Measurements from ENCODE around the gene XPC. TPM values are rescaled to one million over a fixed set of nuclear protein-coding genes. Genes with fewer than 3 reads are reported as not detected.

XPC gene
- total and polyA plus RNA-seq, 2 donors from 2014 or later: 15.9 to 44.4 TPM

GRCh38 chr3:14126017-14126886, 52.1 kb downstream of the XPC start:
- peak in 2 of 5 donors; percentile 21 to 61 for DNase-seq
- FAIRE-seq: no peak
- Histone ChIP-seq H3K4me1 (ENCODE audit: control insufficient read depth in 2 of 3, insufficient read depth in 2 of 3, low read depth in 1 of 3, low read length in 3 of 3) (peaks cover 0 to 33% (median 19%) of the 10 kb centered on the region in 3 donors), H3K4me3 (ENCODE audit: low read length in 3 of 3) (peak overlapping the region; percentile 58 to 74 (median 73)), H3K27me3 (ENCODE audit: control insufficient read depth, insufficient read depth, low read length) (no peaks in the 10 kb centered on the region), H3K27ac (ENCODE audit: low read depth in 2 of 2, low read length in 2 of 2) (peak overlapping the region; percentile 66 to 86), H3K9me3 (ENCODE audit: control insufficient read depth in 2 of 3, insufficient read depth in 1 of 3, low read length in 3 of 3) (no peaks in the 10 kb centered on the region), H3K36me3 (ENCODE audit: control insufficient read depth in 2 of 3, insufficient read depth in 3 of 3, low read length in 3 of 3) (peaks cover 8 to 18% (median 9%) of the 10 kb centered on the region in 3 donors), H3K9ac (ENCODE audit: low read length in 3 of 3) (peak overlapping the region; percentile 51 to 64 (median 63))
- intact Hi-C loops (cut with DNase I): no loop called here
- TF ChIP-seq CTCF (IDR thresholded peaks at IDR 0.05; ENCODE audit: borderline replicate concordance, extremely low read depth, insufficient read depth): no peak

GRCh38 chr3:14125193-14126016, 53.0 kb downstream of the XPC start:
- H3K36me3 ChIP-seq (ENCODE audit: control insufficient read depth in 2 of 3, insufficient read depth in 3 of 3, low read length in 3 of 3): peaks cover 3 to 10% (median 3%) of the 10 kb centered on the region in 3 donors
- no peaks in the 10 kb centered on the region for H3K27me3 ChIP-seq (ENCODE audit: control insufficient read depth, insufficient read depth, low read length)
- no peak for FAIRE-seq
- intact Hi-C loops (cut with DNase I): no loop called here
- H3K9me3 ChIP-seq (ENCODE audit: control insufficient read depth in 2 of 3, insufficient read depth in 1 of 3, low read length in 3 of 3): no peaks in the 10 kb centered on the region
- H3K4me1 ChIP-seq (ENCODE audit: control insufficient read depth in 2 of 3, insufficient read depth in 2 of 3, low read depth in 1 of 3, low read length in 3 of 3): peaks cover 0 to 34% (median 19%) of the 10 kb centered on the region in 3 donors
- peak overlapping the region; percentile 66 to 86 for H3K27ac ChIP-seq (ENCODE audit: low read depth in 2 of 2, low read length in 2 of 2)
- peak overlapping the region; percentile 58 to 74 (median 73) for H3K4me3 ChIP-seq (ENCODE audit: low read length in 3 of 3)
- TF ChIP-seq CTCF (IDR thresholded peaks at IDR 0.05; ENCODE audit: borderline replicate concordance, extremely low read depth, insufficient read depth): no peak
- peak in 4 of 5 donors; percentile 71 to 90 (median 82) for DNase-seq
- peak overlapping the region; percentile 63 to 79 (median 64) for H3K9ac ChIP-seq (ENCODE audit: low read length in 3 of 3)

- Histone ChIP-seq H3K36me3 (ENCODE audit: control insufficient read depth in 2 of 3, insufficient read depth in 3 of 3, low read length in 3 of 3) (peaks cover 3 to 5% (median 3%) of the 10 kb centered on the region in 3 donors), H3K4me3 (ENCODE audit: low read length in 3 of 3) (peak within 1 kb of the TSS; percentile 73 to 88 (median 74)), H3K4me1 (ENCODE audit: control insufficient read depth in 2 of 3, insufficient read depth in 2 of 3, low read depth in 1 of 3, low read length in 3 of 3) (peaks cover 0 to 38% (median 19%) of the 10 kb centered on the region in 3 donors), H3K9ac (ENCODE audit: low read length in 3 of 3) (peak within 1 kb of the TSS; percentile 63 to 79 (median 64)), H3K9me3 (ENCODE audit: control insufficient read depth in 2 of 3, insufficient read depth in 1 of 3, low read length in 3 of 3) (no peaks in the 10 kb centered on the region), H3K27me3 (ENCODE audit: control insufficient read depth, insufficient read depth, low read length) (no peaks in the 10 kb centered on the region), H3K27ac (ENCODE audit: low read depth in 2 of 2, low read length in 2 of 2) (peak within 1 kb of the TSS; percentile 66 to 86)
- no peak for TF ChIP-seq CTCF (IDR thresholded peaks at IDR 0.05; ENCODE audit: borderline replicate concordance, extremely low read depth, insufficient read depth)
- intact Hi-C loops (cut with DNase I): no loop called here
- FAIRE-seq (no peak), DNase-seq (peak; percentile 99 to 100 (median 100))
These were observed 53.7 kb downstream of the XPC start, which contains the start of the genes CHCHD4 and TMEM43 for GRCh38 chr3:14124615-14125192. Gene CHCHD4, minus strand, starts transcription at chr3:14124870. Its CDS starts 194 bp downstream, at chr3:14124676. Gene TMEM43, plus strand, starts transcription at chr3:14125052. Its CDS starts 142 bp downstream, at chr3:14125194.
